K562 (cell line): ENCODE measurements around the gene NTRK3.

Source experiments
- CBX3 ChIP-seq, 2 experiments: IDR thresholded peaks; 1 replicate in 1 of 2; 2 replicates in 1 of 2; pipeline ENCODE4 v1.6.1; 2012; ENCODE audit warnings: inconsistent platforms in 2 of 2, low read length in 2 of 2, borderline replicate concordance in 1 of 2, control low read depth in 1 of 2
- HEY1 ChIP-seq: fragments of 250-450 bp; sonication (Bioruptor Pico); IDR thresholded peaks from 2 replicates; pipeline ENCODE4 v1.5.0; 2020; ENCODE audit warnings: mild to moderate bottlenecking, moderate library complexity, borderline replicate concordance
- JUN ChIP-seq, 2 experiments: sonication (generic) in 1 of 2; formaldehyde crosslinking in 1 of 2; IDR thresholded peaks; 2 replicates each; pipeline versions ENCODE4 v1.6.1 to v1.8.0; 2012 to 2022; ENCODE audit warnings: borderline replicate concordance in 2 of 2, mild to moderate bottlenecking in 2 of 2, improper control_type of control experiment in 1 of 2, low read depth in 1 of 2, low read length in 1 of 2, missing genetic modification reagents in 1 of 2
- L3MBTL2 ChIP-seq: fragments of 450-650 bp; IDR thresholded peaks from 2 replicates; pipeline ENCODE4 v1.6.1; 2016; ENCODE audit warnings: mild to moderate bottlenecking, moderate library complexity
- PHF8 ChIP-seq: fragments of 200-600 bp; sonication (generic); IDR thresholded peaks from 2 replicates; pipeline ENCODE4 v1.6.1; 2012; ENCODE audit warnings: mixed run types, mild to moderate bottlenecking, inconsistent platforms, low read length, moderate library complexity, borderline replicate concordance
- POLR2A ChIP-seq: fragments of 450-650 bp; conservative IDR thresholded peaks from 2 replicates; pipeline ENCODE4 v1.6.1; 2016
- POLR2H ChIP-seq: IDR thresholded peaks from 2 replicates; pipeline ENCODE4 v1.6.1; 2016; ENCODE audit warnings: missing genetic modification characterization, low read depth, mild to moderate bottlenecking, control low read depth, missing compliant biosample characterization, moderate library complexity
- RAD21 ChIP-seq, 2 experiments: fragments of 250-450 bp in 1 of 2; fragments of 450-650 bp in 1 of 2; sonication (Bioruptor Pico) in 1 of 2; formaldehyde crosslinking in 1 of 2; IDR thresholded peaks in 1 of 2; conservative IDR thresholded peaks in 1 of 2; 2 replicates each; pipeline versions ENCODE4 v1.4.0 to v1.8.0; 2020 to 2022; ENCODE audit warnings: mild to moderate bottlenecking in 2 of 2, moderate library complexity in 1 of 2
- TF ChIP-seq, protein P1 (sequence below): sonication (generic); formaldehyde crosslinking; IDR thresholded peaks from 2 replicates; pipeline ENCODE4 v1.5.0; 2020; ENCODE audit warnings: missing genetic modification reagents
- TF ChIP-seq, protein P2 (sequence below): fragments of 250-450 bp; sonication (Bioruptor Pico); IDR thresholded peaks from 2 replicates; pipeline ENCODE4 v1.4.0; 2020; ENCODE audit warnings: mild to moderate bottlenecking, moderate library complexity
- TF ChIP-seq, protein P3 (sequence below), 2 experiments: fragments of 200-800 bp in 1 of 2; sonication (Bioruptor generic) in 1 of 2; sonication (generic) in 1 of 2; formaldehyde crosslinking in 1 of 2; IDR thresholded peaks in 1 of 2; conservative IDR thresholded peaks in 1 of 2; 2 replicates each; pipeline versions ENCODE4 v1.5.0 to v1.6.1; 2016 to 2020; ENCODE audit warnings: missing compliant biosample characterization in 1 of 2, missing genetic modification characterization in 1 of 2, missing genetic modification reagents in 1 of 2
- TF ChIP-seq, protein P4 (sequence below), 3 experiments: IDR thresholded peaks in 2 of 3; conservative IDR thresholded peaks in 1 of 3; 2 replicates each; pipeline ENCODE4 v1.5.1; 2011 to 2012; ENCODE audit warnings: low read length in 3 of 3, mild to moderate bottlenecking in 3 of 3, control low read depth in 2 of 3, improper control_type of control experiment in 1 of 3, inconsistent platforms in 1 of 3, low read depth in 1 of 3, mixed read lengths in 1 of 3, moderate library complexity in 1 of 3; ENCODE audit not compliant: insufficient read depth in 2 of 3

DNA sequence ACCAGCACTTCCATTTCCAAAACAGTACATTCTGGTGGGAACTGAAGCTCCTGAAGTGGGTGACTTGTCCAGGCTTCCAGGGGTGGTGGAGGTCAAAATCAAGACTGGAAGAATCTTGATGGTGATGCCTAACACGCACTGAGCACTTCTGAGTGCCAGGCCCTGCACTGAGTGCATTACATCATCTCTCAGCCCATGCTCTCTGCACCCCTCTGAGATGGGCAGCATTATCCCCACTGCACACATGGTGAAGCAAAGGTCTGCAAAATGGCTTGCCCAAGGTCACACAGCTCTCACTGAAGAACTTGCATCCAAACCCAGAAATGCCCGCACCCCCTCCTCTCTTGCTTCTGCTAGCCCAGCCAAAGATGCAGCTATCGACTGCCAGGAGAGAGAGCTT lies 36.9 kb downstream of the NTRK3 start:
- TF ChIP-seq POLR2A (no peak), CBX3 (IDR thresholded peaks at IDR 0.05; ENCODE audit: borderline replicate concordance in 1 of 2, low read length in 2 of 2) (no peak), JUN (IDR thresholded peaks at IDR 0.05; ENCODE audit: borderline replicate concordance, low read depth, low read length) (no peak), JUN (CRISPR knock-in tag; IDR thresholded peaks at IDR 0.05; ENCODE audit: borderline replicate concordance) (no peak), PHF8 (no peak), L3MBTL2 (no peak), RAD21 (CRISPR knock-in tag; conservative IDR thresholded peaks at IDR 0.05 in 1 of 2, IDR thresholded peaks at IDR 0.05 in 1 of 2) (no peak), HEY1 (no peak), POLR2H (tag) (no peak)
- TF ChIP-seq, protein P1, sequence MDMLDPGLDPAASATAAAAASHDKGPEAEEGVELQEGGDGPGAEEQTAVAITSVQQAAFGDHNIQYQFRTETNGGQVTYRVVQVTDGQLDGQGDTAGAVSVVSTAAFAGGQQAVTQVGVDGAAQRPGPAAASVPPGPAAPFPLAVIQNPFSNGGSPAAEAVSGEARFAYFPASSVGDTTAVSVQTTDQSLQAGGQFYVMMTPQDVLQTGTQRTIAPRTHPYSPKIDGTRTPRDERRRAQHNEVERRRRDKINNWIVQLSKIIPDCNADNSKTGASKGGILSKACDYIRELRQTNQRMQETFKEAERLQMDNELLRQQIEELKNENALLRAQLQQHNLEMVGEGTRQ (CRISPR knock-in tag) = no peak
- TF ChIP-seq, protein P2, sequence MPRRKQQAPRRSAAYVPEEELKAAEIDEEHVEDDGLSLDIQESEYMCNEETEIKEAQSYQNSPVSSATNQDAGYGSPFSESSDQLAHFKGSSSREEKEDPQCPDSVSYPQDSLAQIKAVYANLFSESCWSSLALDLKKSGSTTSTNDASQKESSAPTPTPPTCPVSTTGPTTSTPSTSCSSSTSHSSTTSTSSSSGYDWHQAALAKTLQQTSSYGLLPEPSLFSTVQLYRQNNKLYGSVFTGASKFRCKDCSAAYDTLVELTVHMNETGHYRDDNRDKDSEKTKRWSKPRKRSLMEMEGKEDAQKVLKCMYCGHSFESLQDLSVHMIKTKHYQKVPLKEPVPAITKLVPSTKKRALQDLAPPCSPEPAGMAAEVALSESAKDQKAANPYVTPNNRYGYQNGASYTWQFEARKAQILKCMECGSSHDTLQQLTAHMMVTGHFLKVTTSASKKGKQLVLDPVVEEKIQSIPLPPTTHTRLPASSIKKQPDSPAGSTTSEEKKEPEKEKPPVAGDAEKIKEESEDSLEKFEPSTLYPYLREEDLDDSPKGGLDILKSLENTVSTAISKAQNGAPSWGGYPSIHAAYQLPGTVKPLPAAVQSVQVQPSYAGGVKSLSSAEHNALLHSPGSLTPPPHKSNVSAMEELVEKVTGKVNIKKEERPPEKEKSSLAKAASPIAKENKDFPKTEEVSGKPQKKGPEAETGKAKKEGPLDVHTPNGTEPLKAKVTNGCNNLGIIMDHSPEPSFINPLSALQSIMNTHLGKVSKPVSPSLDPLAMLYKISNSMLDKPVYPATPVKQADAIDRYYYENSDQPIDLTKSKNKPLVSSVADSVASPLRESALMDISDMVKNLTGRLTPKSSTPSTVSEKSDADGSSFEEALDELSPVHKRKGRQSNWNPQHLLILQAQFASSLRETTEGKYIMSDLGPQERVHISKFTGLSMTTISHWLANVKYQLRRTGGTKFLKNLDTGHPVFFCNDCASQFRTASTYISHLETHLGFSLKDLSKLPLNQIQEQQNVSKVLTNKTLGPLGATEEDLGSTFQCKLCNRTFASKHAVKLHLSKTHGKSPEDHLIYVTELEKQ (CRISPR knock-in tag) = no peak
- TF ChIP-seq, protein P3, sequence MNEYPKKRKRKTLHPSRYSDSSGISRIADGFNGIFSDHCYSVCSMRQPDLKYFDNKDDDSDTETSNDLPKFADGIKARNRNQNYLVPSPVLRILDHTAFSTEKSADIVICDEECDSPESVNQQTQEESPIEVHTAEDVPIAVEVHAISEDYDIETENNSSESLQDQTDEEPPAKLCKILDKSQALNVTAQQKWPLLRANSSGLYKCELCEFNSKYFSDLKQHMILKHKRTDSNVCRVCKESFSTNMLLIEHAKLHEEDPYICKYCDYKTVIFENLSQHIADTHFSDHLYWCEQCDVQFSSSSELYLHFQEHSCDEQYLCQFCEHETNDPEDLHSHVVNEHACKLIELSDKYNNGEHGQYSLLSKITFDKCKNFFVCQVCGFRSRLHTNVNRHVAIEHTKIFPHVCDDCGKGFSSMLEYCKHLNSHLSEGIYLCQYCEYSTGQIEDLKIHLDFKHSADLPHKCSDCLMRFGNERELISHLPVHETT (CRISPR knock-in tag; conservative IDR thresholded peaks at IDR 0.05 in 1 of 2, IDR thresholded peaks at IDR 0.05 in 1 of 2) = no peak
- TF ChIP-seq, protein P4, sequence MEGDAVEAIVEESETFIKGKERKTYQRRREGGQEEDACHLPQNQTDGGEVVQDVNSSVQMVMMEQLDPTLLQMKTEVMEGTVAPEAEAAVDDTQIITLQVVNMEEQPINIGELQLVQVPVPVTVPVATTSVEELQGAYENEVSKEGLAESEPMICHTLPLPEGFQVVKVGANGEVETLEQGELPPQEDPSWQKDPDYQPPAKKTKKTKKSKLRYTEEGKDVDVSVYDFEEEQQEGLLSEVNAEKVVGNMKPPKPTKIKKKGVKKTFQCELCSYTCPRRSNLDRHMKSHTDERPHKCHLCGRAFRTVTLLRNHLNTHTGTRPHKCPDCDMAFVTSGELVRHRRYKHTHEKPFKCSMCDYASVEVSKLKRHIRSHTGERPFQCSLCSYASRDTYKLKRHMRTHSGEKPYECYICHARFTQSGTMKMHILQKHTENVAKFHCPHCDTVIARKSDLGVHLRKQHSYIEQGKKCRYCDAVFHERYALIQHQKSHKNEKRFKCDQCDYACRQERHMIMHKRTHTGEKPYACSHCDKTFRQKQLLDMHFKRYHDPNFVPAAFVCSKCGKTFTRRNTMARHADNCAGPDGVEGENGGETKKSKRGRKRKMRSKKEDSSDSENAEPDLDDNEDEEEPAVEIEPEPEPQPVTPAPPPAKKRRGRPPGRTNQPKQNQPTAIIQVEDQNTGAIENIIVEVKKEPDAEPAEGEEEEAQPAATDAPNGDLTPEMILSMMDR (IDR thresholded peaks at IDR 0.05 in 2 of 3, conservative IDR thresholded peaks at IDR 0.05 in 1 of 3; ENCODE audit: insufficient read depth in 2 of 3, low read depth in 1 of 3, low read length in 3 of 3) = no peak
